ENCODE data around the gene IQCK.

IQCK gene

GRCh38 chr16:19722269-19722952 lies 4.3 kb downstream of the IQCK start:
- DNase-seq = no peak

DNA sequence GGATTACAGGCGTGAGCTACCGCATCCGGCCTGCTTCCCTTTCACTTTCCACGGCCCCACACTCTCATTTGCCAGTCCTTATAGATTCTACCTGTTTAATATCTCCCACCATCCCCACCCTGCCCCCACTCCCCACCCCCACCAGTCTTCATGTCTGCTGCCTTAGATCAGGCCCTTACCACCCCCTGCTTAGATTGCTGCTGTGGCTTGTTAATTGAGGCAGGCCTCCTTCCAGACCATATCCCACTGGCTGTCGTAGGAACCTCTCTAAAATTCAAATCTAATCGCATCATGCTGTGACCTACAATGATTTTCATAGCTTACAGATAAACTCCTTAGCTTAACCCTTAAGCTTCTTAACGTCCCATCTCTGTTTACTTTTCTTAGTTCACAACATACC lies 4.9 kb downstream of the IQCK start:
- DNase-seq = no peak

DNA sequence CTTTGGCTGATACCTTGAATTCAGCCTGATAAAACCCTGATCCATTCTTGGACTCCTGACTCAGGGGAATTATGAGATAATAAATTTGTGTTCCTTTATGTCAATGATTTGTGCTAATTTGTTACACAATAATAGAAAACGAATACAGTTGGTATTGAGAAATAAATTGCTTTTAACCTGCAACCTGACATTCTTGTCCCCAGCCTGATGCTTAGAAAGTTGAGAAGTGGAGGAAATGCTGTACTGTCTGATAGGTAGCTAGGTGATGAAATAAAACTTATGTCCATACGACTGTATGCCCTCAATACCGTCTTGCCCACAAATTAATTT lies 10.5 kb downstream of the IQCK start:
- DNase-seq = no peak

GRCh38 chr16:19733551-19733950 lies 15.5 kb downstream of the IQCK start:
- no peak for DNase-seq

DNA sequence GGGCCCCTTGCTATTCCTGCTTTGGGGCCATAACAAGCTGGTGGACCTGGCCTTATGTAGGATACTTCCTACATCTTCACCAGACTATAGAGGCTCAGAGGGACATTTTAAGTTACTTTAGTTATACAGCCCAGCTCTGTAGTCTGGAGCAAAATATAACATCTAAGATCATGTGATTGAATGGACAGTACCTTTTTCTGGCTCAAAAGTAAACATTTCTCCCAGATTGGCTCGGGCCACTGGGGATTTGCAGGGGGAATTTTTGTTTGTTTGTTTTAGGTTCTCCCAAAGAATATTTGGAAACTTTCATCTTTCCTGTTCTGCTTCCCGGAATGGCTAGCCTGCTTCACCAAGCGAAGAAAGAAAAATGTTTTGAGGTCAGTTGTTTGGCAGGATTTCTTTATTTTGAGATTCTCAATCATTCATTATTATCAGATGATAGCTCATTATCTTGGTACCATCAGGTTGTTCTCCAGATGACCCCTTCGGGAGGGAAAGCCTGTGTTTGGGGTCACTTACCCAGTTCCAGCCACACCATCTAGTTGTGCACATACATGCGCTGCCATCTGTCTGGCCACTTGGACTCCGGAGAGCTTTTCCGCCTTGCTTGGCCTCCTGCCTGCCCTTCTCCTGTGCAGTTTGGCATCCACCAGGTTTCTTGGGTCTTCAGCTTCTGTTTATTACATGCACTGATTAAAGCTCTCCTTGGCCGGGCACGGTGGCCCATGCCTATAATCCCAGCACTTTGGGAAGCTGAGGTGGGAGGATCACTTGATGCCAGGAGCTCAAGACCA lies 17.2 kb downstream of the IQCK start:
- no peak for DNase-seq

- no peak for DNase-seq
These were observed 19.4 kb downstream of the IQCK start for GRCh38 chr16:19737306-19738038.

- no peak for DNase-seq
These were observed 23.3 kb downstream of the IQCK start for GRCh38 chr16:19741354-19741753.

- no peak for DNase-seq
These were observed 25.7 kb downstream of the IQCK start for GRCh38 chr16:19743816-19744159.

- no peak for DNase-seq
These were observed 26.6 kb downstream of the IQCK start for GRCh38 chr16:19744670-19745069.

DNA sequence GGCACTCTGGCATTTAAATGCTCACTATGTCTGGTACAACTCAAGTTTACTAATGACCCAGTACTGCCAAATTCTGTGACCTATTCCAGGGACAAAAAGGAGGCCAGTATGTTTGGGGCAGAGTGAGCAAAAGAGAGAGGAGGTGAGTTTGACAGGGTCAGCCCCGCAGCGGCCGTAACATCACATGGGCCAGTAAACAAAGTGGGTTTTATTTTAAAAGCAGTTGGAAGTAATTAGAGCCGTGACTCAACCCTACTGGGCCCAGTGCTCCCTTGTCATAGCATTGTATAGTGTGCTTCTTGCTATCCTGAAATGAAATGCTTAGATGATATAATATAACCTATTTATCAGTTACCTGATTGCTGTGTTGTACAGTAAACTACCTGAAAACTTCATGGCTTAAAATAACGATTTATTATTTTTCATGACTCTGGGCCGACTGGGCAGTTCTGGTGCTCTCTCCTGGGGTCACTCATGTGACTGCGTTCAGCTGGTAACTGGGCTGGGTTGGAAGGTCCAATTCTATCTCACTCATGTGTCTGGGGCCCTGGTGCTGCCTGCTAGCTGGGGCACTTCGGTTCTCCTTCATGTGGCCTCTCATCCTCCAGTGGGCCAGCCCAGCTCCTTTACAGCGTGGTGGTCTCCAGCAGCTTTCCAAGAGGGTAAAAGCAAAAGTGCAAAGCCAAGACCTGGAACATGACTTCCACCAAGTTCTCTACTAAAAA lies 27.4 kb downstream of the IQCK start:
- no peak for DNase-seq

- no peak for DNase-seq
These were observed 28.5 kb downstream of the IQCK start for GRCh38 chr16:19746561-19746960.

DNA sequence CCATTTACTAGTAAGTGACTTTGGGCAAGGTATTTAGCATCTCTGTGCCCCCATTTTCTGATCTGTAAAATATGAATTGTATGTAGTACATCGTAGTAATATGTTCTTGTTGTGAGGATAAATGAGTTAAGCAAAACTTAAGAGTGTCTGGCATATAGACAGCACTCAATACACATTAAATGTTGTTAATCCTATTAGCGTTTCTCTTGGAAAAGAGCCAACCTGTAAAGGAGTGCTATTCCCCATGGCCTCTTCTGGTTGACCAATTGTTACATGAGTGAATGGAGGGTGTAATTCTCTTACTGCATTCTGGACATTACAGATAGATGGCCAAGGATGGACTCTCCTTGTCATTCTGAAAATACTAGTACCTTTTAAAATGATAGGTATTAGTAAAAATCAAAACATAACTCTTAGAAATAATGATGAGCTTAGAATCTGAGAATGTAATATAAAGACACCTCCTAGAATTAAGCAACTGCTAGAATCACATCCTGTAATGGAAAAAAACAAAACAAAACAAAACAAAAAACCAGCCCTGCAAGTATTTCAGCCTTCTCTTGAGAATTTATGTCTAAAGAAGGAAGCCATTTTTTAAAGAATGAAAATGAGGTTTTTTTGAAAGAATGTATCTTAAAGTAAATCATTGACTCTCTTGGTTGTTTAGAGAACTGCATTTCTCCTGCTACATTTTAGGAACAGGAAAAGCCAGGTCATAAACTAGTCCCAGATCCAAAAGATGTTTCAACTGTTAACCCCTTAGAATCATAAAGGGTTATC lies 30.5 kb downstream of the IQCK start:
- DNase-seq = no peak

GRCh38 chr16:19749571-19750080 lies 31.6 kb downstream of the IQCK start:
- no peak for DNase-seq

DNA sequence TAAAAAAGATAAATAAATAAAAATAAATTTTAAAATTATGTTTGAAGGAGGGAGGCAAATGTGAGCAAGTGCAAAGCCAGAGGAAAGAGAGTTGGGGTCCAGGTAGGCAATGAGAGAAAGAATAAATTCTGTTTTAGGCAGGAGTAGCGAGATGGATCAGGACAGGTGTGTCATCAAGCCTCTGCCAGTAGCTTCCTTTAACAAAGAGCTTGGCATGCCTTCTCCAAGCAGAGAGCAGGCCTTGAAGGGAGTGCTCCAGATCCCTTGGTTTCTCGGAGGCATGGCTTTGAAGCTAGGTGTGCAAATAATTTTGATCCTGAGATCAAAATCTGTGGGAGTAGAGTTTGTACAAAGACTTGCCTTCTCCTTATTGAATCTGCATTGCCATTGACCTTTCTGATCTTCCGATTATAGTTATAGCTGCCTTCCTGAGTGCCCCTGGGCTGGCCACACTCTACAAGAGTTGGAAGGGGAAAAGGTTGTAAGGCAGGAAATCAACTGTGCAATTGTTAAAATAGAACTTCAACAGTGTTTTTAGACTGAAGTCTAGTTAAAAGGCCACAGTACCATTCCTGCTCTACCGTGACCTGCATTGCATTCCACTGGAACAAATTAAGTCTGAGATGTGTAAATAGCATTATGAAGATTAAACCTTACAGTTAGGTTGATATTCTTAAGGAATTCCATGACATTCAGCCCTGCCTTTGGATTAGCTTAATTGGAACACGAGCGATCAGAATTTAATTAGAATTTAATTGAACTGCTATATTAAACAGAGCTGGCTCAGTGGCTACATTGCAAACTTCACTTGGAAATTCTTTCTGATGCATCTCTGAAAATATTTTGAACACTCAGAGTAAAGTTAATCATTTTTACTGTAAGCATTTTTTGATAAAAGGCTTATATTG lies 33.7 kb downstream of the IQCK start:
- no peak for DNase-seq

DNA sequence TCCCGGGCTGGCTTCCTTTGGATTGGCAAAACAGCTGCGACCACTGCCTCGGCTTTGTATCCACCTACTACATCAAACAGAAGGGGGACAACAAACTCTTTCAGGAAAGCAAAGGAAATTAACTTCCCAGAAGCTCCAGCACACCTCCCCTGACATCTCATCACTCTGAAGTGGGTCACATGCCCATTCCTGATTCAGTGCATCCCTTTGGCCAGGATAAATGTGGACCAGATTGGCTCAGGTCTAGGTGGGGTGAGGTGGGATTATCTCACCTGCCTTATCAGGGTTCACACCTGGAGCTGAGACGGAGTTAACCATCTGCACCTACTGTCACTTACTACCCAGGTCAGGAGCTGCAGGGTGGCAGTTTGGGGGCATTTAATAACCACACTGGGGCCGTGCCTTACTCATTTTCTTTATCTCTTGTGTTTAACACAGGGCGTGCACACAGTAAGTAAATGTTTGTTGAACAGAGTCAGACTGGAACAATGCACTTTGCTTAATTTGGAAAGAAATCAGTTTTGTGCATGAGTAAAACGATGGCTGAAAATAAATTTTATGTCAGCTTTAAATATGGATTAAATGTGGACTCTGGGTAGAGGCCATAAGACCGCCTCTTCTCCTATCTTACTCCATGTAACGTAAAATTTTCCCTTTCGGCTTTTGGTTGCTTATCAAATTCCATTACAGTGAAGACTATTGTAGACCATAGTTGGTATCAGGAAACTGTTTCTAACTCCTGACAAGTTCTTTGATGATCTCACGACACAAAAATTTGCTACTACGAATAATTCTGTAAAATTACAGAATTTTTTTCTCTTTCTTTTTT lies 36.0 kb downstream of the IQCK start:
- no peak for DNase-seq

GRCh38 chr16:19754644-19755036 lies 36.6 kb downstream of the IQCK start:
- DNase-seq = no peak

DNA sequence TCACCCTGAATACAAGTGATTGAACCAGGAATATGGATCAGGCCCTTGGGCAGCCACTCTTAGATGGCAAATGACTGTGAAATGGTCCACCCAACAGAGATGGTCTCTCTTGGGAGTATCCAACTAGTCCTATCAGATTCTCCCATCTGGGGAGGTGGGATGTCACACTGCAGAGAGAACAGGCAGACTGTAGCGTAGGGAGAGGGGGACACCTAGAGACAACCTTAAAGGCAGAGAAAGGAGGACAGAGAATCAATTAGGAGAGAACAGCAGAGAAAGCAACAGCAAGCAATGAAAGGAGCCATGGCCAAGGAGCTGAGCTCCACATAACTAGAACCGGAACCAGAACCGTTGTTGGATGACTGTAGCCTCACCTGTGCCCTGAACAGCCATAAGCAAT lies 37.2 kb downstream of the IQCK start:
- no peak for DNase-seq

DNA sequence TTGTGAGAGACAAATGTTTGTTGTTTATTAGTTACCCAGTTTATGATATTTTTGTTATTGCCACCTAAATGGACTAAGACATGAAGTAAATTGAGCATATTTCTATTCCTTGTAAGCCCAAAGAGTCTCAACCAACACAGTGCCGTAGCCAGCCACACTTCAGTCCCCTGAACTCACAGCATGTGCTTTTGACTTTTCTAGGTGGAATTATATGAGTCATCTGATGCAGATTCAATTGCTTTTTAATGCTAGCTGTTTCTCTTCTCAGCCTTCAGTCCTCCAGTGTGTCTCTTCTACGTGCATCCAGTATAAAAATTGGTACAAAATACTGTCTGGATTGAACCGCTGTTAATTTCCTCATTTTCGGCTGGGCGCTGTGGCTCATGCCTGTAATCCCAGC lies 39.0 kb downstream of the IQCK start:
- no peak for DNase-seq

DNA sequence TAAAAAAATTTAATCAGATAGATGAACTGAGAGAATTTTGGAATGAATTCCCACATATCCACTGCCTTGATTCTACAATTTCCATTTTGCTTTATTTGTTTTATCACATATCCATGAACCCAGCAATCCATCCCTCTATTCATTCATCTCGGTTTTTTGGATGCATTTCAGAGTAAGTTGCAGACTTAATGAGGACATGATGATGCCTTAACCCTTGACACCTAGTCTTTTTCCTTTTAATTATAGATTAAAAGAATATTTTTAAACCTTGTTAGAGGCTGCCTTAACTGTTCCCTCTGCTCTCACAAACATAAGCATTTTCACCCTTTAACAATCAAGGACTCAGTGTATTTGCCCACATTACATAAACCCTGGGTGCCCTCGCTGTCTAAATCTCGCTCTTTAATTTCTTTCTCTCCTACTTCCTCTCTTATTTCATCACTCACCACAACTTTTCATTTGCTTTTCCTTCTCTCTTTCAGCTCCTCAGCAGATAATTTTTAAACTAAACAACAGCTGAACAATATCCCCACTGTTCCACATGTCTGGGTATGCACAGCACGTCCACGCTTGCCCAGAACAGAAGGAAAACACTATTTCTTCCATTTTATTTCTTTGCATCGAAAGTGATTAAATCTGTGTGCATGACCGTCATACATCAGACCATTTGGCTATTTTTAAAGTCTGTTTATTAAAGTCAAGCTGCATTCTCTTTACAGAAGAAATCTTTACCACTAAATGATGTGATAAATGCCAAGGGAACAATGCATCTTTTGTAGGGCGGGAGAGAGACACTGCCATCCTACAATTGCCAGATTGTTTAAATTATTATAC lies 39.9 kb downstream of the IQCK start:
- DNase-seq = no peak

Data from COR-L47 (cell line).